GOT3 (cell line): ENCODE data around the gene SEC61B.
"Not testable (repeated sequence)": the region's sequence is repeated elsewhere in the genome, so short reads cannot be mapped to it uniquely, and the experiment has no call there.

Source experiments
- DNase-seq: peaks from one replicate; lab custom pipeline; 2025; ENCODE audit warnings: mixed read lengths; lab: John Stamatoyannopoulos, UW

Gene SEC61B

GRCh38 chr9:99237849-99238248 is 15.8 kb downstream of the SEC61B start:
- DNase-seq: not testable (repeated sequence)

- DNase-seq: no peak
These were observed 16.2 kb downstream of the SEC61B start for GRCh38 chr9:99238331-99238730.

GRCh38 chr9:99239341-99240060 is 17.4 kb downstream of the SEC61B start:
- no peak for DNase-seq

GRCh38 chr9:99241106-99241505 is 19.0 kb downstream of the SEC61B start:
- DNase-seq: no peak

GRCh38 chr9:99244344-99245260 is 22.5 kb downstream of the SEC61B start:
- DNase-seq: no peak

GRCh38 chr9:99249619-99250018 is 27.5 kb downstream of the SEC61B start:
- no peak for DNase-seq

- no peak for DNase-seq
These were observed 29.1 kb downstream of the SEC61B start for GRCh38 chr9:99251157-99251556.

- DNase-seq: no peak
These were observed 31.1 kb downstream of the SEC61B start for GRCh38 chr9:99253134-99253533.

GRCh38 chr9:99253772-99254431 is 31.8 kb downstream of the SEC61B start:
- no peak for DNase-seq

- DNase-seq: no peak
These were observed 33.6 kb downstream of the SEC61B start for GRCh38 chr9:99255651-99256050.

- DNase-seq: no peak
These were observed 35.8 kb downstream of the SEC61B start for GRCh38 chr9:99257723-99258389.

- no peak for DNase-seq
These were observed 37.3 kb downstream of the SEC61B start for GRCh38 chr9:99259231-99259918.

GRCh38 chr9:99261923-99262322 is 39.8 kb downstream of the SEC61B start:
- DNase-seq: no peak

GRCh38 chr9:99262949-99263418 is 40.9 kb downstream of the SEC61B start:
- no peak for DNase-seq

GRCh38 chr9:99264070-99264680 is 42.1 kb downstream of the SEC61B start:
- DNase-seq: no peak

- DNase-seq: no peak
These were observed 43.6 kb downstream of the SEC61B start for GRCh38 chr9:99265691-99266090.

- DNase-seq: no peak
These were observed 44.4 kb downstream of the SEC61B start for GRCh38 chr9:99266255-99267023.

- DNase-seq: no peak
These were observed 47.3 kb downstream of the SEC61B start for GRCh38 chr9:99269416-99269815.

- no peak for DNase-seq
These were observed 48.4 kb downstream of the SEC61B start for GRCh38 chr9:99270491-99270890.

- no peak for DNase-seq
These were observed 50.8 kb downstream of the SEC61B start for GRCh38 chr9:99272836-99273235.
